Colonic mucosa (tissue), 4 donors: Measurements from ENCODE around the gene BACE2. TPM values are rescaled to one million over a fixed set of nuclear protein-coding genes. Genes with fewer than 3 reads are reported as not detected.

ENCODE experiments used
- DNase-seq: peaks from one replicate; pipeline ENCODE4 v3.0.0-alpha.2; 2020
- H3K27ac ChIP-seq: fragments of 200-600 bp; one replicate; pipeline ENCODE4 v1.8.0; 2021
- H3K27me3 ChIP-seq: fragments of 200-600 bp; one replicate; pipeline ENCODE4 v1.8.0; 2021
- H3K36me3 ChIP-seq: fragments of 200-600 bp; one replicate; pipeline ENCODE4 v1.8.0; 2021
- H3K4me1 ChIP-seq: fragments of 200-600 bp; one replicate; pipeline ENCODE4 v1.8.0; 2021; ENCODE audit warnings: mild to moderate bottlenecking
- H3K4me3 ChIP-seq: fragments of 200-600 bp; one replicate; pipeline ENCODE4 v1.8.0; 2021
- H3K9ac ChIP-seq, 2 donors: one replicate each; pipeline ENCODE4 v1.7.0; 2013; ENCODE audit warnings: control low read depth in 2 of 2, low read depth in 2 of 2, low read length in 2 of 2
- H3K9me3 ChIP-seq: fragments of 200-600 bp; one replicate; pipeline ENCODE4 v1.8.0; 2021
- intact Hi-C: fragments of 100-400 bp; cut with DNase I; formaldehyde crosslinking; loops from one replicate; pipeline ENCODE4 v1.14.1; 2022
- total RNA-seq, 2 donors: library from RNA; stranded (reverse); fragmentation: NEBNext Ultra II Directional in 1 of 2; extraction: Animal tissue kit (Norgen Biotek cat#: 25700) in 1 of 2; gene quantifications; one replicate each; pipeline ENCODE4 v1.2.1, GENCODE V29; 2021
- TF ChIP-seq, protein P1 (sequence below): fragments of 200-600 bp; IDR thresholded peaks from one replicate; pipeline ENCODE4 v1.8.0; 2022; ENCODE audit warnings: antibody characterized with exemption, mild to moderate bottlenecking
- donor health status: healthy.
- donor health status: DM: no; HTN: no; CAD: no.
- donor health status: DM: no; HTN: no; CAD: no.

Gene BACE2
- total RNA-seq, 2 donors from 2014 or later = 69.5 to 80.2 TPM

DNA sequence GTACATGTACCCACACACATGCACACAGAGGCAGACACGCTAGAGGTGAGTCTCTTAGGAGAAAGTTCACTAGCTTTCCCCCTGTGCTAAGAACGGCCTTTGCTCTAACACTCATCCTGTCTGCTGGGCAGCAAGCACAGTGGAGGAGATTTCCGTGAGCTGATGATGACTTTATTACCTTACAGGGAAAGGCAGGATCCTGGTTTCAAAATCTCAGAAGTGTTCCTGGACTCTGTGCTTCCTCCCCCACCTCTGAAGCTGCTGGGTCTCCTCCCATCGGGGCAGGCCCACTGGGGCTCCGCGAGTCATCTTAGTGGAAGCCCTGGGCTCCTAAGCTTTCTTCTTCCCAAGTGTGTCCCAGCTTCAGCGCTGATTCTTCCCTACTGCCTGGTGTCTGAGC is 151.3 kb downstream of the BACE2 start:
- intact Hi-C loops = no loop called here
- H3K9ac ChIP-seq = no peak overlapping the region
- H3K4me1 ChIP-seq = no peaks in the 10 kb centered on the region
- no peak overlapping the region for H3K27ac ChIP-seq
- TF ChIP-seq, protein P1, sequence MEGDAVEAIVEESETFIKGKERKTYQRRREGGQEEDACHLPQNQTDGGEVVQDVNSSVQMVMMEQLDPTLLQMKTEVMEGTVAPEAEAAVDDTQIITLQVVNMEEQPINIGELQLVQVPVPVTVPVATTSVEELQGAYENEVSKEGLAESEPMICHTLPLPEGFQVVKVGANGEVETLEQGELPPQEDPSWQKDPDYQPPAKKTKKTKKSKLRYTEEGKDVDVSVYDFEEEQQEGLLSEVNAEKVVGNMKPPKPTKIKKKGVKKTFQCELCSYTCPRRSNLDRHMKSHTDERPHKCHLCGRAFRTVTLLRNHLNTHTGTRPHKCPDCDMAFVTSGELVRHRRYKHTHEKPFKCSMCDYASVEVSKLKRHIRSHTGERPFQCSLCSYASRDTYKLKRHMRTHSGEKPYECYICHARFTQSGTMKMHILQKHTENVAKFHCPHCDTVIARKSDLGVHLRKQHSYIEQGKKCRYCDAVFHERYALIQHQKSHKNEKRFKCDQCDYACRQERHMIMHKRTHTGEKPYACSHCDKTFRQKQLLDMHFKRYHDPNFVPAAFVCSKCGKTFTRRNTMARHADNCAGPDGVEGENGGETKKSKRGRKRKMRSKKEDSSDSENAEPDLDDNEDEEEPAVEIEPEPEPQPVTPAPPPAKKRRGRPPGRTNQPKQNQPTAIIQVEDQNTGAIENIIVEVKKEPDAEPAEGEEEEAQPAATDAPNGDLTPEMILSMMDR = no peak
- peak; percentile 25 for DNase-seq
- H3K4me3 ChIP-seq = no peak overlapping the region
- H3K36me3 ChIP-seq = no peaks in the 10 kb centered on the region
- H3K27me3 ChIP-seq = peaks cover 24% of the 10 kb centered on the region
- no peaks in the 10 kb centered on the region for H3K9me3 ChIP-seq

DNA sequence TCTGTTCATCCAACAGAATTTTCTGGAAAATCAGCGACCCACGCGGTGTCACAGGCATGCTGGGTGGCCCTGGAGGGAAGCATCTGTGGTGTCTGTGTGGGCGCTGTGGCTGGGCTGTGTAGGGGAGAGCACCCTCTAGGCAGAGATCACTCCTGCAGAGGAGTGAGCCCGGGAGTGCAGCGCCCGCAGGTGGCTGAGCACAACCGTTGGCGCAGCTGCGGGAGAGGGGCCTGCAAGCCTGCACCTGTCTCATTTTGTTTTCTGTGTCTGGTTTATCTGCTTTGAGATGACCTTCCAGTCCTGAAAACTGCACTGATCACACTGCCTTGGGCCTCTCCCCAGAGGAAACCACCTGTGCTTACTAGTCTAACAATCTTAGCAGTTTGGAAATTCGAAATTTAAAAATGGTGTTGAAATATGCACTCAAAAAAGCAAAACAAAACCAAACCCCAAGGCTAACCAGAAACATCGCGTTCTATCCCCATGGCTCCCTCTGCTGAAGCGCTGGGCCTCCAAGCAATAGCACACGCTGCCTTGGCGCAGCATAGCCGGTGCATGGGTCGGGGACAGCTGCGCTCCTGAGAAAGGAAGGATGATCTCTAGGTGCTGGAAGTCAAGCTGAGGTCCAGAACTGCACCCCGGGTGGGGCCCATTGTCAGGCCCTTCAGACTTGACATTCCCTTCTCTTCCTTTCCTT is 153.4 kb downstream of the BACE2 start:
- intact Hi-C loops = no loop called here
- H3K9ac ChIP-seq = no peak overlapping the region
- TF ChIP-seq, protein P1 = no peak
- no peak overlapping the region for H3K4me3 ChIP-seq
- no peaks in the 10 kb centered on the region for H3K36me3 ChIP-seq
- H3K9me3 ChIP-seq = no peaks in the 10 kb centered on the region
- H3K27me3 ChIP-seq = peaks cover 12% of the 10 kb centered on the region
- no peak for DNase-seq
- no peak overlapping the region for H3K27ac ChIP-seq
- no peaks in the 10 kb centered on the region for H3K4me1 ChIP-seq

DNA sequence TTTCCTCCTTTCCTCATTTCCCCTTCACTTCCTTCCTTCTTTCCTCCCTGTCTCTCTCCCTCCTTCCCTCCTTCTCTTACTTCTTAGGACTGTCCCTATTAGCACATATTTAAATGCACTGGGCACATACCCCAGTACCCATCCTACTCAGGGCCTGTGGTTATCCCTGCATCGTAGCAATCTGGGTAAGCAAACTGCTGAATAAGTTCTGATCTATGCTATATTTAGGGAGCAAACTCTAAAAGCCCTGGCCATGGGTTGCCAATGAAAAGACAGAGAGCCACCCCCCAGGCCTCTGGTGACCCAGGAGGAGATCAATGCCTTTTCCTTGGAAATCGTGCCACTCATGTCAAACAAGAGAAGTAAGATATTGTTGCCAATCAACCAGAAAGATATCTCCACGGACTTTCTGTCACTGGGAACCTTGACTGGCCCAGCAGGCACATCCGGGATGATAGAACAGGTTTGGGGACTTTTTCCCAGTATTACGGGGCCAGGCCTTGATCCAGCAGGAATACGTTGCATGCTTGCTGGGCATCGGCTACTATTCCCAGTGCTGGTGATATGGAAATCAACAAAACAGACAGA is 154.0 kb downstream of the BACE2 start:
- TF ChIP-seq, protein P1 = no peak
- intact Hi-C loops = no loop called here
- Histone ChIP-seq H3K27me3 (peaks cover 6% of the 10 kb centered on the region), H3K27ac (no peak overlapping the region), H3K36me3 (no peaks in the 10 kb centered on the region), H3K4me1 (no peaks in the 10 kb centered on the region), H3K9ac (no peak overlapping the region), H3K9me3 (no peaks in the 10 kb centered on the region), H3K4me3 (no peak overlapping the region)
- DNase-seq = no peak

DNA sequence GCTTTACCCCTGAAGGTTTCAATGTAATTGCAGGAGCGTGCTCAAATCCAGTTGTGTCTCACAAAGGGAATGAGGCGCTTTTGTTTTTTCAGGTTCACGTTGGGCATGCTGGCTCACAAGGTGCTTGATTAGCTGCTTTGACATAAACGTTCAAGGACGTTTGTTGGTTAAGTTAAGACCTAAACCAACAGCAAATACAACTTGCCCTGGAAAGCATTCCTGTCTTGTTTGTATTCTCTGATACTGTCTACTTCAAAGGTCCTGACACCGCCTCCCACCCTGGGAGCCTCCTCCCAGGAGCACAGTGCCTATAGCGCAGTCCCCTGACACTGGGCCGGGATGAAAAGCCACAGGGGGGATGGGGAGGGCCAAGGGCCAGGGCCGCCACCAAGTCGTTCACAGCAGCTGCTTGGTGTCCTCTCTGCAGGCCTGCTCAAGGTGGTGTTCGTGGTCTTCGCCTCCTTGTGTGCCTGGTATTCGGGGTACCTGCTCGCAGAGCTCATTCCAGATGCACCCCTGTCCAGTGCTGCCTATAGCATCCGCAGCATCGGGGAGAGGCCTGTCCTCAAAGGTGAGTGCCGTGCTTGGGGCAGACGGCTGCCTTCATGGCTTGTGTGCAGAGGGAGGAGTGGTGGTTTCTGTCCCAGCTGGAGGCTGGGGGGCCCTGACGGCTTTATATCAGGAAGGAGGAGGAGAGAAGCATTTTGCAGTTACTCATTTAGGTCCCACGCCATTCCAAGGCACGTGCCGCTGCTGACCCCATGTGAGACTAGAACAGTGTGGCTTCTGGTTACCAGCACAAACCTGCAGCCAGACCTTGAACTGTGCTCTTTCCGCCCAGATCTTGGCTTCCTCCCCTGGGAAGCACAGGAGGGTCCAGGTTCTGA is 154.8 kb downstream of the BACE2 start:
- H3K27me3 ChIP-seq = no peaks in the 10 kb centered on the region
- no peaks in the 10 kb centered on the region for H3K9me3 ChIP-seq
- no peaks in the 10 kb centered on the region for H3K36me3 ChIP-seq
- no peak overlapping the region for H3K4me3 ChIP-seq
- no peaks in the 10 kb centered on the region for H3K4me1 ChIP-seq
- no peak overlapping the region for H3K27ac ChIP-seq
- no peak for DNase-seq
- TF ChIP-seq, protein P1 = no peak
- intact Hi-C loops = no loop called here
- no peak overlapping the region for H3K9ac ChIP-seq

DNA sequence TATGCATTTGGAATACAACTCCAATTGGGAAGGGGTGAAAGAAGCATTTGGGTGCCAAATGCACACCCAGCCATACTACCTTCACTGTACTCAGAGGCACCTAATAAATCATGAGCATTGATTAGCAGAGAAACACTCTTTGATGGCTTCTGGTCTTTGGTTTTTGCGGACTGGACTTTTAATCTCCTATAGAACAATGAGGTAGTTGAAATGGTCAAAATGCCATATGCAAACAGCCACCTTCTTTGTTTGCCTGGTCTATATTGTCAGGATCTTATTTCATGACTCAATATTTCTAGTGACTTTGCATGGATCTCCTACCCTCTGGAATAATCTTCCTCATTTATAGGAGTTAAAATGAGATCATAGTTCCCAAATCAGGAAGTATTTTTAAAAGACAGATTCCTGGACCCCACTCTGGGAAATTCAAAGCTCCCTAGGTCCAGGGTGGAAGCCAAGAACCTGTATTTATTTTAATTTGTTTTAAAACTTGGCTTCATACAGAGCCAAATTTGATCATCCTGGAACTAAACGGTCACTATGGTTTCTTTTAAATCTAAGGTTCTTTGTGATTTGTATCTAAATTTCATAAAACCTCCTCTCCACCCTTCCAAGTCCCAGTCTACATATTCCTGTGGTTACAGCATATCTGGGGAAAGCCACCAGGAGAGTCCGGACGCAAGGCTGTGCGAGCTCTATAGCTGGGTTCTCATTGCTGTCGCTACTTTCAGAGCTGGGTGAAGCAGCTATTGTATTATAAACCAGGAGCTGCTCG is 157.4 kb downstream of the BACE2 start:
- Histone ChIP-seq H3K9ac (no peak overlapping the region), H3K27ac (no peak overlapping the region), H3K27me3 (no peaks in the 10 kb centered on the region), H3K4me1 (no peaks in the 10 kb centered on the region), H3K36me3 (no peaks in the 10 kb centered on the region), H3K9me3 (no peaks in the 10 kb centered on the region), H3K4me3 (no peak overlapping the region)
- no peak for DNase-seq
- TF ChIP-seq, protein P1 = no peak
- intact Hi-C loops = no loop called here
